NOMO-1 treated with DMSO at 0.1 percent for 48 hours (cell line): ENCODE results near the gene RPRD2.
A peak's percentile ranks its signal among the peaks of the same experiment; 100 is the strongest.

Experiments
- DNase-seq: peaks from one replicate; lab custom pipeline; 2025; ENCODE audit not compliant: unreplicated experiment; lab: John Stamatoyannopoulos, UW

The RPRD2 gene

GRCh38 chr1:150512846-150513245 is 148.9 kb downstream of the RPRD2 start:
- DNase-seq = no peak

DNA sequence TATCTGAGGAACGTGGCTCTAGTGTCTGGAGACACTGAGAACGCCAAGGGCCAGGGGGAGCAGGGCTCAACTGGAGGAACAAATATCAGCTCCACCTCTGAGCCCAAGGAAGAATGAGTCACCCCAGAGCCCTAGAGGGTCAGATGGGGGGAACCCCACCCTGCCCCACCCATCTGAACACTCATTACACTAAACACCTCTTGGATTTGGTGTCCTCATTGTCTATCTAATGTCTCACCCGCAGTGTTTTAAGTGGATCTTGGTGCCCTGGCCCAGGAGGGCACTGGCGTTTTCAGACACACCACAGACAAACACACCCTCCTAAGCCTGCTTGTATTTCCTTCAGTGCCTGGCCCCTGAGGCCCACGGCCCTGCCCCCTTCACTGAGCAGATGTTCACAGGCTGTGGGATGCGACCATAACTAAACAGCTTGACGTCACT is 149.4 kb downstream of the RPRD2 start:
- DNase-seq = no peak

- no peak for DNase-seq
These were observed 150.3 kb downstream of the RPRD2 start for GRCh38 chr1:150514260-150514659.

DNA sequence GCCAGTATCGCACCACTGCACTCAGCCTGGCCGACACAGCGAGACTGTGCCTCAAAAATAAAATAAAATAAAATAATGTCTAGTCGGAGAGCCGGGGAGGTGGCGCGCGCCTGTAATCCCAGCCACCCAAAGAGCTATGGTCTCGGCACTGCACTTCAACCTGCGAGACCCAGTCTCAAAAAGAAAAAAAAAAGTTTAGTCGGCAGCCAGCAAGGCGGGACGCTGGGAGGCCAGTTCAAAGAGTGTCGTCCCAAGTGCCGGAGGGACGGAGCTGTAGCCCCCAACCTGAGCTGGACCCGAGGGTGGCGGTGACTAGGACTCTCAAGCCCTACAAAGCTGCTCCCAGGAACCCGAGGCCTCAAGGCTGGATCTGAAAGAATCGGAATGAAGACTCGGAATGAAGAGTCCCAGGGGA is 151.0 kb downstream of the RPRD2 start:
- no peak for DNase-seq

GRCh38 chr1:150515328-150516049 is 151.5 kb downstream of the RPRD2 start, which contains the start of gene FALEC:
FALEC (plus strand) TSS chr1:150515752.
- peak; percentile 94 for DNase-seq

DNA sequence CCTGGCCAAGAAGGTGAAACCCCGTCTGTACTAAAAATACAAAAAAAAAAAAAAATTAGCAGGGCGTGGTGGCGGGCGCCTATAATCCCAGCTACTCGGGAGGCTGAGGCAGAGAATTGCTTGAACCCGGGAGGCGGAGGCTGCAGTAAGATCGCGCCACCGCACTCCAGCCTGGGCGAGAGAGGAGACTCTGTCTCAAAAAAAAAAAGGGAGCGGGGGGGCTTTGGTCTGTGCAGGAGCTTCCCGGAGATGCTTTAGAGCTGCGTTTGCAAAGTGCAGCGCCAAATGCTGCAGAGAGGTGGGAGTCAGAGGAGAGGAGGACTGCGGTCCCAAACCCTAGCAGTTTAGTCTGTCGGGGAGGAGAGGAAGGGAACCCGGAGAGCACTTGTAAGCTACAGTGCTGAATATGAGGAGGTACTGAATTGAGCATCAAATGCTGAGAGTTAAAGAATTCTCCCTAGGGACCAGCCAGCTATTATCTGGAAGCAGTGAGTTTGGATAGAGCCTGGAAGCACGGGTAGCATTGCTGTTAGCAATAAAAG is 152.2 kb downstream of the RPRD2 start:
- peak; percentile 2 for DNase-seq

GRCh38 chr1:150516616-150517015 is 152.7 kb downstream of the RPRD2 start:
- DNase-seq = peak; percentile 13

DNA sequence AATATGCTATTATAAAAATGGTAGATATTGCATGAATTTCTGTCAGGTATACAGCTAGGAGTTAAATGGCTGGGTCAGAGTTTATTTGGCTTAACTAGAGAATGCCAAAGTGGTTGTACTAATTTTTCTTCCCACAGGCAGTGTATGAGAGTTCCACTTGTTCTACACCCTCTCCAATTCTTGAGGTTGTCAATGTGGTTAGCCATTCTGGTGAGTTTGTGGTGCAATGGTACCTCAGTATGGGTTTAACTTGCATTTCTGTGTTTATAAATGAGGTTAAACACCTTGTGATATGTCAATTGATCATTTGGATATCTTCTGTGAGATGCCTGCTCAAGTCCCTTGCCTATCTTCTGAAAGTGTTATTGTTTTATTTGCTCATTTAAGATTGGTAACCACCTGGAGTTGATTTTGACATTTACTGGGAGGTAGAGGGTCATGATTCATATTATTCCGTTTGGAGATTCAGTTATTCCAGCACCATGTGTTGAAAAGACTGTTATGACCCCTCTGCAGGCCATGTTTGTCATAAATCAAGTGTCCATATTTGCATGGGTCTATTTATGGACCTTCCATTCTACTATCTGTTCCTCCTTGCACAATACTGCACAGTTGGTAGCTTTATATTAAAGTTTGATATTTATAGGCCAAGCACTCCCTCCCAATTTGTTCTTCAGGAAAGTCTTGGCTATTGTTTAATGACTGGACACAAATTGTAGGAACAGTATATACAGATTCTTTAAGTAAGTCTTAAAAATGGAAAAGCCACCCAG is 157.4 kb downstream of the RPRD2 start:
- DNase-seq = peak; percentile 20

GRCh38 chr1:150525348-150525747 is 161.4 kb downstream of the RPRD2 start:
- no peak for DNase-seq
